ENCODE measurements around the gene PRTG. TPM values are rescaled to one million over a fixed set of nuclear protein-coding genes. Genes with fewer than 3 reads are reported as not detected.

PRTG gene
- polyA plus RNA-seq, 1 donor, result 1.7 TPM

- H3K27me3 ChIP-seq (ENCODE audit: control insufficient read depth, insufficient read depth, low read length), result no peaks in the 10 kb centered on the region
- H3K27ac ChIP-seq (ENCODE audit: low read length), result no peak overlapping the region
- no peaks in the 10 kb centered on the region for H3K36me3 ChIP-seq (ENCODE audit: control insufficient read depth, insufficient read depth, low read length)
- no peaks in the 10 kb centered on the region for H3K9me3 ChIP-seq (ENCODE audit: control insufficient read depth, low read depth, low read length)
- no peak for DNase-seq
- H3K4me3 ChIP-seq (ENCODE audit: low read length), result no peak overlapping the region
- WGBS (ENCODE audit: insufficient coverage, low lambda C conversion rate), result 67% methylated on average over 1 of the region's 6 CpGs
- no peaks in the 10 kb centered on the region for H3K4me1 ChIP-seq (ENCODE audit: control insufficient read depth, insufficient read depth, low read length)
Measured at GRCh38 chr15:55576943-55577342, 166.0 kb downstream of the PRTG start.

GRCh38 chr15:55574096-55574495 is 168.9 kb downstream of the PRTG start:
- H3K27me3 ChIP-seq (ENCODE audit: control insufficient read depth, insufficient read depth, low read length), result no peaks in the 10 kb centered on the region
- no peaks in the 10 kb centered on the region for H3K36me3 ChIP-seq (ENCODE audit: control insufficient read depth, insufficient read depth, low read length)
- no peaks in the 10 kb centered on the region for H3K4me1 ChIP-seq (ENCODE audit: control insufficient read depth, insufficient read depth, low read length)
- H3K9me3 ChIP-seq (ENCODE audit: control insufficient read depth, low read depth, low read length), result no peaks in the 10 kb centered on the region
- WGBS (ENCODE audit: insufficient coverage, low lambda C conversion rate), result 69% methylated on average over 2 of the region's 2 CpGs
- no peak for DNase-seq
- no peak overlapping the region for H3K4me3 ChIP-seq (ENCODE audit: low read length)
- H3K27ac ChIP-seq (ENCODE audit: low read length), result no peak overlapping the region

GRCh38 chr15:55573224-55573623 is 169.7 kb downstream of the PRTG start:
- H3K27me3 ChIP-seq (ENCODE audit: control insufficient read depth, insufficient read depth, low read length), result no peaks in the 10 kb centered on the region
- DNase-seq, result no peak
- H3K4me1 ChIP-seq (ENCODE audit: control insufficient read depth, insufficient read depth, low read length), result no peaks in the 10 kb centered on the region
- no peaks in the 10 kb centered on the region for H3K36me3 ChIP-seq (ENCODE audit: control insufficient read depth, insufficient read depth, low read length)
- H3K27ac ChIP-seq (ENCODE audit: low read length), result no peak overlapping the region
- no peaks in the 10 kb centered on the region for H3K9me3 ChIP-seq (ENCODE audit: control insufficient read depth, low read depth, low read length)
- H3K4me3 ChIP-seq (ENCODE audit: low read length), result no peak overlapping the region

GRCh38 chr15:55564347-55565145 is 178.4 kb downstream of the PRTG start:
- no peaks in the 10 kb centered on the region for H3K27me3 ChIP-seq (ENCODE audit: control insufficient read depth, insufficient read depth, low read length)
- H3K9me3 ChIP-seq (ENCODE audit: control insufficient read depth, low read depth, low read length), result peaks cover 6% of the 10 kb centered on the region
- H3K27ac ChIP-seq (ENCODE audit: low read length), result no peak overlapping the region
- H3K4me3 ChIP-seq (ENCODE audit: low read length), result no peak overlapping the region
- no peaks in the 10 kb centered on the region for H3K36me3 ChIP-seq (ENCODE audit: control insufficient read depth, insufficient read depth, low read length)
- WGBS (ENCODE audit: insufficient coverage, low lambda C conversion rate), result no CpG with 5 or more reads among the region's 2 CpGs
- no peak for DNase-seq
- H3K4me1 ChIP-seq (ENCODE audit: control insufficient read depth, insufficient read depth, low read length), result no peaks in the 10 kb centered on the region

- H3K36me3 ChIP-seq (ENCODE audit: control insufficient read depth, insufficient read depth, low read length), result no peaks in the 10 kb centered on the region
- WGBS (ENCODE audit: insufficient coverage, low lambda C conversion rate), result no CpG with 5 or more reads among the region's 3 CpGs
- H3K4me1 ChIP-seq (ENCODE audit: control insufficient read depth, insufficient read depth, low read length), result no peaks in the 10 kb centered on the region
- H3K4me3 ChIP-seq (ENCODE audit: low read length), result no peak overlapping the region
- H3K27ac ChIP-seq (ENCODE audit: low read length), result no peak overlapping the region
- no peaks in the 10 kb centered on the region for H3K27me3 ChIP-seq (ENCODE audit: control insufficient read depth, insufficient read depth, low read length)
- DNase-seq, result no peak
- peaks cover 6% of the 10 kb centered on the region for H3K9me3 ChIP-seq (ENCODE audit: control insufficient read depth, low read depth, low read length)
Measured at GRCh38 chr15:55562601-55563000, 180.4 kb downstream of the PRTG start.

Other genes with a start within 250 kb of the PRTG start
- gene DNAAF4, start 234.9 kb downstream of the PRTG start, polyA plus RNA-seq, result 2.6 TPM
- 5.0 TPM for gene PYGO1, start 154.8 kb downstream of the PRTG start, polyA plus RNA-seq

Measured in large intestine (tissue), 3 donors.